Ishikawa (cell line): ENCODE results near the gene ZNF486.

ENCODE experiments used
- CEBPB ChIP-seq: IDR thresholded peaks from 2 replicates; pipeline ENCODE4 v1.6.1; 2012
- CREB1 ChIP-seq: IDR thresholded peaks from 2 replicates; pipeline ENCODE4 v1.6.1; 2012; ENCODE audit warnings: low read depth
- EGR1 ChIP-seq: IDR thresholded peaks from 2 replicates; pipeline ENCODE4 v1.6.1; 2012
- EP300 ChIP-seq: IDR thresholded peaks from 2 replicates; pipeline ENCODE4 v1.6.1; 2012; ENCODE audit warnings: borderline replicate concordance
- FOXM1 ChIP-seq: IDR thresholded peaks from 2 replicates; pipeline ENCODE4 v1.6.1; 2012; ENCODE audit warnings: low read depth, borderline replicate concordance
- MAX ChIP-seq: IDR thresholded peaks from 2 replicates; pipeline ENCODE4 v1.6.1; 2012
- NFIC ChIP-seq: IDR thresholded peaks from 2 replicates; pipeline ENCODE4 v1.6.1; 2012
- RAD21 ChIP-seq: IDR thresholded peaks from 2 replicates; pipeline ENCODE4 v1.6.1; 2012; ENCODE audit warnings: low read depth
- REST ChIP-seq: IDR thresholded peaks from 2 replicates; pipeline ENCODE4 v1.6.1; 2012; ENCODE audit warnings: low read depth, mild to moderate bottlenecking
- TAF1 ChIP-seq: IDR thresholded peaks from 2 replicates; pipeline ENCODE4 v1.6.1; 2012; ENCODE audit warnings: low read depth, mild to moderate bottlenecking
- TCF12 ChIP-seq: IDR thresholded peaks from 2 replicates; pipeline ENCODE4 v1.6.1; 2012; ENCODE audit warnings: low read depth
- TEAD4 ChIP-seq: IDR thresholded peaks from 2 replicates; pipeline ENCODE4 v1.6.1; 2012
- USF1 ChIP-seq: IDR thresholded peaks from 2 replicates; pipeline ENCODE4 v1.6.1; 2012
- YY1 ChIP-seq: IDR thresholded peaks from 2 replicates; pipeline ENCODE4 v1.6.1; 2012; ENCODE audit warnings: low read depth
- ZBTB7A ChIP-seq: IDR thresholded peaks from 2 replicates; pipeline ENCODE4 v1.6.1; 2012; ENCODE audit warnings: low read depth

The ZNF486 gene

GRCh38 chr19:20209051-20209450, 42.0 kb downstream of the ZNF486 start:
- TF ChIP-seq CEBPB (no peak), EP300 (no peak)

GRCh38 chr19:20233105-20233504, 66.1 kb downstream of the ZNF486 start:
- TF ChIP-seq EP300: no peak
- TF ChIP-seq MAX: no peak
- TF ChIP-seq FOXM1: no peak
- TF ChIP-seq NFIC: no peak
- no peak for TF ChIP-seq TAF1
- TF ChIP-seq CREB1: no peak

- no peak for TF ChIP-seq EP300
- TF ChIP-seq FOXM1: no peak
- TF ChIP-seq CEBPB: no peak
- no peak for TF ChIP-seq ZBTB7A
- no peak for TF ChIP-seq YY1
- TF ChIP-seq TCF12: no peak
Observed at GRCh38 chr19:20235156-20235555, 68.1 kb downstream of the ZNF486 start.

- TF ChIP-seq ZBTB7A (no peak), EP300 (no peak), USF1 (no peak), TEAD4 (no peak), CREB1 (no peak), REST (no peak), NFIC (no peak), TAF1 (no peak), YY1 (no peak), TCF12 (no peak), MAX (no peak), RAD21 (no peak), FOXM1 (no peak), CEBPB (no peak), EGR1 (no peak)
Observed at GRCh38 chr19:20237773-20238623, 71.0 kb downstream of the ZNF486 start.

GRCh38 chr19:20243629-20244028, 76.6 kb downstream of the ZNF486 start:
- TF ChIP-seq REST: no peak
- no peak for TF ChIP-seq FOXM1
- TF ChIP-seq CREB1: no peak
- TF ChIP-seq CEBPB: no peak
- no peak for TF ChIP-seq TEAD4
- TF ChIP-seq TCF12: no peak
- TF ChIP-seq MAX: no peak
- no peak for TF ChIP-seq EGR1
- no peak for TF ChIP-seq YY1
- no peak for TF ChIP-seq TAF1
- no peak for TF ChIP-seq ZBTB7A
- TF ChIP-seq EP300: no peak

GRCh38 chr19:20244356-20244755, 77.3 kb downstream of the ZNF486 start:
- TF ChIP-seq CEBPB: no peak
- TF ChIP-seq USF1: no peak
- no peak for TF ChIP-seq NFIC
- TF ChIP-seq FOXM1: no peak
- TF ChIP-seq TAF1: no peak
- no peak for TF ChIP-seq REST
- TF ChIP-seq MAX: no peak
- TF ChIP-seq CREB1: no peak
- TF ChIP-seq TEAD4: no peak
- TF ChIP-seq ZBTB7A: no peak
